Transverse colon (tissue), 4 donors: Measurements from ENCODE around the gene RPL38. TPM values are rescaled to one million over a fixed set of nuclear protein-coding genes. Genes with fewer than 3 reads are reported as not detected.

Experiments
- DNase-seq: peaks from one replicate; pipeline ENCODE4 v3.0.0-alpha.2; 2019
- H3K27ac ChIP-seq, 4 donors: fragments of 200-600 bp; sonication (generic); 2 replicates each; pipeline ENCODE4 v1.5.1; 2016 to 2018; ENCODE audit warnings: inconsistent platforms in 4 of 4
- H3K27me3 ChIP-seq: fragments of 200-600 bp; sonication (generic); 2 replicates; pipeline ENCODE4 v1.5.1; 2017; ENCODE audit warnings: inconsistent platforms
- H3K36me3 ChIP-seq, 4 donors: fragments of 200-600 bp; sonication (generic); 2 replicates each; pipeline ENCODE4 v1.5.1; 2017 to 2019; ENCODE audit warnings: inconsistent platforms in 4 of 4
- H3K4me1 ChIP-seq, 4 donors: fragments of 200-600 bp; sonication (generic); 2 replicates each; pipeline ENCODE4 v1.5.1; 2017 to 2020; ENCODE audit warnings: inconsistent platforms in 4 of 4
- H3K4me3 ChIP-seq, 4 donors: fragments of 200-600 bp; sonication (generic); 1 replicate in 1 of 4; 2 replicates in 3 of 4; pipeline versions ENCODE4 v1.5.1 to v1.6.1; 2017 to 2019; ENCODE audit warnings: inconsistent platforms in 4 of 4
- H3K9me3 ChIP-seq, 2 donors: fragments of 200-600 bp; sonication (generic); 2 replicates each; pipeline ENCODE4 v1.5.1; 2017 to 2019; ENCODE audit warnings: inconsistent platforms in 2 of 2
- EP300 ChIP-seq: sonication (generic); formaldehyde crosslinking; IDR thresholded peaks from one replicate; pipeline ENCODE4 v1.6.1; 2017; ENCODE audit warnings: antibody characterized with exemption, low read depth
- POLR2A ChIP-seq: fragments of 450-650 bp; IDR thresholded peaks from one replicate; pipeline ENCODE4 v1.6.1; 2016; ENCODE audit warnings: antibody characterized with exemption, mild to moderate bottlenecking, moderate library complexity
- POLR2AphosphoS5 ChIP-seq, 3 donors: sonication (generic); formaldehyde crosslinking; IDR thresholded peaks; one replicate each; pipeline ENCODE4 v1.6.1; 2016; ENCODE audit warnings: antibody characterized with exemption in 3 of 3
- WGBS, 2 donors: methylation state at CpG; one replicate each; pipeline ENCODE4 v1.1.5; 2018; ENCODE audit warnings: low coverage in 1 of 2; 5-methylcytosine and 5-hydroxymethylcytosine counted together
- in situ Hi-C, 4 donors: fragments of 200-750 bp; cut with MboI; loops; one replicate each; pipeline versions ENCODE4 v1.15.0 to v1.15.1; 2017; ENCODE audit warnings: low sequenced_read_pairs in 3 of 4, low pct_ligation_motif_present in 1 of 4, low pct_unique_long_range_greater_than_20kb in 1 of 4
- intact Hi-C: fragments of 100-400 bp; cut with DNase I; formaldehyde crosslinking; loops from one replicate; pipeline ENCODE4 v1.15.1; 2023; ENCODE audit warnings: low total_unique reads
- total RNA-seq, 4 donors: library from RNA; depleted of rRNA; stranded (reverse); fragments of >200 nt; gene quantifications; one replicate each; pipeline ENCODE4 v1.1.0, GENCODE V29; 2016
- TF ChIP-seq, protein P1 (sequence below), 5 experiments: fragments of 200-600 bp in 3 of 5; fragments of 450-650 bp in 2 of 5; sonication (generic) in 3 of 5; IDR thresholded peaks; 1 replicate in 2 of 5; 2 replicates in 3 of 5; pipeline ENCODE4 v1.5.1; 2016 to 2017; ENCODE audit warnings: antibody characterized with exemption in 5 of 5, inconsistent platforms in 3 of 5, mild to moderate bottlenecking in 2 of 5, moderate library complexity in 1 of 5

The RPL38 gene
- total RNA-seq, 4 donors from 2014 or later: 65.1 to 310 (median 203) TPM

DNA sequence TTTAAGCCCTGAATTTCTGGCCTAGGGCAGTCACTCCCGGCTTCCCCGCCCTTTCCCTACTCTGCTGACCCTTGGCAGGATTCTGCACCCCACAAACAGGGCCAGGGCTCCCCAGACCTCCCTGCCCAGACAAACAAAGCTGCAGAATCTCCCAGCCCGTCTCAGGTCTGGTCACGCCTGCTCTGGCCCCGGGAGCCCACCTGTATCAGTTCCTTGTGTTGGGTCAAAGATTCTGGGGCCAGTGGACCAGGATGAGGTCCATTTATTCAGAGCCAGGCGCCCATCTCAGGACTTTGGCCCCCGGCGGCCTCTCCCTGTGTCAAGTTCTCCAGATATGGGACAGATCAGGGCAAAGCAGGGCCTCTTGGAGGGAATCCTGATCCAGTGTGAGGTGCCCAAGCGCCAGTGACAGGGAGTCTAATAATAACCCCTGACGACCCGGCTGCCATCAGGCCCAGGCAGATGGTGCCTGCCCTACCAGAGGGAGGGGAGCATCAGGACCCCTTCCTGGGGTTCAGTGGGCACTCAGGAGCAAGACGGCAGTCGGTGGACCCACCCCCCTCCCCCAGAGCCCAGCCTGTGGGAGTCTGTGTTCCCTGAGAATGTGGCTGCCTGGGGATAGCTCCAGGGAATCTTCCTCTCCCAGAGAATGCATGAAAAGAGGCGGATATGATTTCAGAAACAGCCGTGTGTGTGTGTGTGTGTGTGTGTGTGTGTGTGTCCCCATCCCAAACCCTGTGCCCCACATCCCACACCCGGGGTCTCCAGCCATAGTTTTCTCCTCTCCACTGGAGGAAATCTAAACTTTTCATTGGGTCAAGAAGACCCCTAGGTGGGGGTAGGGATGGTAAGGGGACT, 11.2 kb downstream of the RPL38 start:
- in situ Hi-C loops (loop anchor here in 2 of 4 donors (25.0 kb wide), 1 partner anchor 148 kb away; the partner anchor contains the start of genes BTBD17 (in 2 of the 2) and GPR142 (in 2 of the 2)), intact Hi-C loops (loop anchor here (10.0 kb wide), 1 partner anchor 230 kb away; no protein-coding TSS in a partner anchor)
- Histone ChIP-seq H3K27me3 (peaks cover 10% of the 10 kb centered on the region), H3K27ac (peak overlapping the region in 2 of 4 donors; percentile 75 to 87), H3K4me1 (peaks cover 21 to 45% (median 35%) of the 10 kb centered on the region in 4 donors), H3K36me3 (peaks cover 0 to 5% (median 2%) of the 10 kb centered on the region in 4 donors), H3K9me3 (no peaks in the 10 kb centered on the region), H3K4me3 (peak overlapping the region in 2 of 4 donors; percentile 48 to 59)
- no peak for DNase-seq
- TF ChIP-seq, protein P1, sequence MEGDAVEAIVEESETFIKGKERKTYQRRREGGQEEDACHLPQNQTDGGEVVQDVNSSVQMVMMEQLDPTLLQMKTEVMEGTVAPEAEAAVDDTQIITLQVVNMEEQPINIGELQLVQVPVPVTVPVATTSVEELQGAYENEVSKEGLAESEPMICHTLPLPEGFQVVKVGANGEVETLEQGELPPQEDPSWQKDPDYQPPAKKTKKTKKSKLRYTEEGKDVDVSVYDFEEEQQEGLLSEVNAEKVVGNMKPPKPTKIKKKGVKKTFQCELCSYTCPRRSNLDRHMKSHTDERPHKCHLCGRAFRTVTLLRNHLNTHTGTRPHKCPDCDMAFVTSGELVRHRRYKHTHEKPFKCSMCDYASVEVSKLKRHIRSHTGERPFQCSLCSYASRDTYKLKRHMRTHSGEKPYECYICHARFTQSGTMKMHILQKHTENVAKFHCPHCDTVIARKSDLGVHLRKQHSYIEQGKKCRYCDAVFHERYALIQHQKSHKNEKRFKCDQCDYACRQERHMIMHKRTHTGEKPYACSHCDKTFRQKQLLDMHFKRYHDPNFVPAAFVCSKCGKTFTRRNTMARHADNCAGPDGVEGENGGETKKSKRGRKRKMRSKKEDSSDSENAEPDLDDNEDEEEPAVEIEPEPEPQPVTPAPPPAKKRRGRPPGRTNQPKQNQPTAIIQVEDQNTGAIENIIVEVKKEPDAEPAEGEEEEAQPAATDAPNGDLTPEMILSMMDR (IDR thresholded peaks at IDR 0.05): no peak
- TF ChIP-seq POLR2A: no peak
- TF ChIP-seq POLR2AphosphoS5 (IDR thresholded peaks at IDR 0.05): no peak
- no peak for TF ChIP-seq EP300
- WGBS, 2 donors: 72% methylated on average over 13 of the region's 16 CpGs; no CpG with 5 or more reads in 1 of the 2 donors

DNA sequence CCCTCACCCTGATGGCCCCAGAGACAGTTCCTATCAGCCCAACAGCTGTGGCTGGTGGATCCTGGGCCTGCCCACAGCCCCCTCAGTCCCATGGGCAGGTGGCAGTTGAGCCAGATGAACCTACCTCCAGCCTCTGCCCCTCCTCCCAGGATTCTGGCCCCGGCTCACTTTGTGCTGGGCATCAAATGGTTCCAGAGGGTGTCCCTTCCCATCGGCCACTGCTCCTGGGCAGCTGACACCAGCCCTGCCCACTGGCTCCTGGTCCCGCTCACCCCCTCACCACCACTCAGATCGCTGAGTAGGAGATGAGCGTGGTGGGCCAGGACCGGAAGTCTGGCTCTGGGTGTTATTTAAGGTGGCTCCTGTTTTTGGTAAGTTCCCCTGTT, 11.9 kb downstream of the RPL38 start:
- intact Hi-C loops: loop anchor here (10.0 kb wide), 1 partner anchor 229 kb away; no protein-coding TSS in a partner anchor

DNA sequence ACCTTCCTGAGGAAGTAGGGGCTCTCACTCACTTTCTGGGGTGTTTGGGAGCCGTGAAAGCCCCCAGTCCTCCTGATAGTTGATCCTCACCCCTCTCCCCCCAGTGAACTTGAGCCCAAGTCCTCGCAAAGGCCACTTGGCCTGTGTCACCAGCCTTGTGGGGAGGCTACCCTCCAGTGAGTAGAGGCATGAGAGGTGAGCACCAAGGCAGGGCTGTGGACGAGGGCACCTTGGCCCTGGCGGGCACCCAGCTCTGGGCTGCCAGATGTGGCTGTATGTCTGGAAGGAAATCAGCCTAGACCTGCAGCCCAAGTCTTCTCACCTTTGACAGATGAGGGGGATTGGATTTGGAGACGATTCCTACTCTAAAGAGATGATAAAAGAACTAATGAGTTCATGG, 13.0 kb downstream of the RPL38 start:
- in situ Hi-C loops (loop anchor here in 2 of 4 donors (25.0 kb wide), 1 partner anchor 146 kb away; the partner anchor contains the start of genes BTBD17 (in 2 of the 2) and GPR142 (in 2 of the 2)), intact Hi-C loops (loop anchor here (10.0 kb wide), 1 partner anchor 228 kb away; no protein-coding TSS in a partner anchor)
- TF ChIP-seq, protein P1 (IDR thresholded peaks at IDR 0.05): no peak
- TF ChIP-seq POLR2AphosphoS5 (IDR thresholded peaks at IDR 0.05) (no peak), POLR2A (no peak), EP300 (no peak)
- Histone ChIP-seq H3K27me3 (peaks cover 10% of the 10 kb centered on the region), H3K9me3 (no peaks in the 10 kb centered on the region), H3K36me3 (no peaks in the 10 kb centered on the region), H3K4me3 (no peak overlapping the region), H3K4me1 (peaks cover 13 to 30% (median 26%) of the 10 kb centered on the region in 4 donors), H3K27ac (no peak overlapping the region)
- WGBS, 2 donors: 60 to 70% methylated on average over 2 to 5 of the region's 5 CpGs
- no peak for DNase-seq

More for the DNA sequence above, 11.9 kb downstream of the RPL38 start:
- no peak overlapping the region for H3K27ac ChIP-seq
- TF ChIP-seq POLR2AphosphoS5 (IDR thresholded peaks at IDR 0.05) (no peak), POLR2A (no peak), EP300 (no peak)
- TF ChIP-seq, protein P1 (IDR thresholded peaks at IDR 0.05): no peak
- 76% methylated on average over 5 of the region's 6 CpGs; no CpG with 5 or more reads in 1 of the 2 donors for WGBS, 2 donors
- no peaks in the 10 kb centered on the region for H3K36me3 ChIP-seq
- peaks cover 21 to 42% (median 33%) of the 10 kb centered on the region in 4 donors for H3K4me1 ChIP-seq
- no peaks in the 10 kb centered on the region for H3K9me3 ChIP-seq
- no peak for DNase-seq
- no peak overlapping the region for H3K4me3 ChIP-seq
- in situ Hi-C loops: loop anchor here in 2 of 4 donors (25.0 kb wide), 1 partner anchor 147 kb away; the partner anchor contains the start of genes BTBD17 (in 2 of the 2) and GPR142 (in 2 of the 2)
- H3K27me3 ChIP-seq: peaks cover 10% of the 10 kb centered on the region
